ENCODE data around the gene PTP4A1.

The PTP4A1 gene

GRCh38 chr6:63558278-63558677 lies 14.0 kb upstream of the PTP4A1 start:
- DNase-seq: no peak

DNA sequence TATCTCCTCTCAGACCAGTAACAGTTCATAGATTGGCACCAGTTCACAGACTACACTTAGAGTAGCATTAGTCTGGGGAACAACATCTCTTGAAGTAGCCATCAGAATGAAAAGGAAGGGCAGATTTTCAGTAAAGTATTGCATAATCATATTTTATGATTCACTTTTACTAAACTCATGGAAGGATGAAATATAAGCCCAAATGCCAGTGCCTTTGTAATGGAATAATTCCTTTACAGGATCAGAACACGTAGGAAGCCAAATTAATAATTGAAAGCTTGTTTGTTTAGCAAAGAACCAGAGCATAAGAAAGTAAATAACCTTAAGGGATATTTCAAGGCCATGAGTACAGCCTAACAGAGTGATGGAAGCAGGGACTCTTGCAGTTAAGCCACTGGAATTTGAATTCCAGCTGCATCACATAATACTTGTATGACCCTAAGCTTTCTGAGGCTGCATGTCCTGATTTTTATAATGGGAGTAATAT lies 11.4 kb upstream of the PTP4A1 start:
- DNase-seq: no peak

DNA sequence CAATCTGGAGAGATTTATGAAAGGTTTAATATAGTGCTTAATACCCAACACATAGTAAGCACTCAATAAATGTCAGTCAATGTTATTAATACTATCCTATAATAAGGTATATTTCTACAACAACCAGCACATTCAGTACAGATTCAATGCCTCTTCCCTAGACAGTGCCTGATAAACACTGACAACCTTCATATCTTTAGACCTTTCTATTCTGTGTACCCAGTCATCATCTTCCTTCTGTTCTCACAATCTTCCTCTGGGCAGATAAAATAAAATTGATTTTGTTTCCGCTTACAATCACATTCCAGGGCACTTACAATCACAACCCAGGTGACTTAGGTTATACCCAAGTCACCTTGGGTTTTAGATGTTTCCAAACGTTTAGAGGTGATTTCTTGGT lies 11.0 kb upstream of the PTP4A1 start:
- DNase-seq: no peak

DNA sequence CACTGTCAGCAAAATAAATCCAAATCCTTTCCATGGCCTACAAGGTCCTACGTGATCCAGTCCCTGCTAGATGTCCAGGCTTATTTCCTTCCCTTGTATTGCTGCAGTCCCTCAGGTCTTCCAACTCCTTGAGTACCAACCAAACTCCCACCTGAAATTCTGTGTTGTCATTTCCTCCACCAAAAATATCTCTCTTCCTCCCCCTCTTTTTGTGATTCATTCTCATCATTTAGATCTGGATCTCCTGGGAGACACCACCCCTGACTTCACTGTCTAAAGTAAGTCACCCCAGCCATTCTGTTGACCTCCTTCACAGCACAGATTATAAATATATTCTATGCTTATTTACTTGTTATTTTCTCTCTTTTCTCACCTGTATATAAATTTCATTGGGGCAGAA lies 9.0 kb upstream of the PTP4A1 start:
- DNase-seq: no peak

DNA sequence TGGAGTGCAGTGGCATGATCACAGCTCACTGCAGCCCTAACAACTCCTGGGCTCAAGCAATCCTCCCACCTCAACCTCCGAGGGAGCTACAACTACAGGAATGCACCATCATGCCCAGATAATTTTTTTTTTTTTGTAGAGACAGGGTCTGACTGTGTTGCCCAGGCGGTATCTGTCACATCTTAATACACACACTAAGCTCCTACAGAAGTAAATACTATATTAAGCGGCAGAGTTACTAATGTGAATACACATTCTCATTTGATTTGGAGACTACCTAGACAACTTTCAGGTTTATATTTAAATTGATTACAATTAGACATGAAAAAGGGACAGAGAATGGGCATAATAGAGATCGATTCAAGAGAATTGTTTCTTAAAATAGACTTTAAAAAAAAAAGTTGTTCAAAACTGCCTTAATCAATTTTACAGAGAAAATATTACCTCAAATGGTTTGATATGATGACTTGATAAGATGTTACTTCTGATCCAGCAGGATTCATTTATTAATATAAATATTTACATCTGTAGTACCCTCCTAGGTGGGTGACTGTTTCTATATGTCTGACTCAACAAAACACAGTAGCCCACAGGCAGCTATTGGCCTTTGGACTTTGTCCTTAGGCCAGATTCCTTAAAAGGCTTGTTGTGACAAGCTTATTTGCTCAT lies 7.1 kb upstream of the PTP4A1 start:
- DNase-seq: no peak

- DNase-seq: no peak
Observed at GRCh38 chr6:63565727-63566596, 6.3 kb upstream of the PTP4A1 start.

DNA sequence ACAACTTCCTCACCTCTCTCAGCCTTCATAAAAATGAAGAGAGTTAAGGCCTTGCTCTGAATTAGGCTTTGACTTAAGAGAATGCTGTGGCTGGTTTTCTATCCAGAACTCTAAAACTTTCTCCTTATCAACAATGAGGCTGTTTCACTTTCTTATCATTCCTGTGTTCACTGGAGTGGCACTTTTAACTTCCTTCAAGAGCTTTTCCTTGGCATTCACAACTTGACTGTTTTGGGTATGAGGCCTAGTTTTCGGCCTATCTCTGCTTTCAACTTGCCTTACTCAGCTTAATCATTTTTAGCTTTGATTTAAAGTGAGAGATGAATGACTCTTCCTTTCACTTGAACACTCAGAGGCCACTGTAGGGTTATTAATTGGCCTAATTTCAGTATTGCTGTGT lies 4.3 kb upstream of the PTP4A1 start:
- no peak for DNase-seq

- DNase-seq: peak; percentile 52
Observed at GRCh38 chr6:63571361-63572043, 778 bp upstream of the PTP4A1 start.

- no peak for DNase-seq
Observed at GRCh38 chr6:63572747-63573075, 431 bp downstream of the PTP4A1 start.

DNA sequence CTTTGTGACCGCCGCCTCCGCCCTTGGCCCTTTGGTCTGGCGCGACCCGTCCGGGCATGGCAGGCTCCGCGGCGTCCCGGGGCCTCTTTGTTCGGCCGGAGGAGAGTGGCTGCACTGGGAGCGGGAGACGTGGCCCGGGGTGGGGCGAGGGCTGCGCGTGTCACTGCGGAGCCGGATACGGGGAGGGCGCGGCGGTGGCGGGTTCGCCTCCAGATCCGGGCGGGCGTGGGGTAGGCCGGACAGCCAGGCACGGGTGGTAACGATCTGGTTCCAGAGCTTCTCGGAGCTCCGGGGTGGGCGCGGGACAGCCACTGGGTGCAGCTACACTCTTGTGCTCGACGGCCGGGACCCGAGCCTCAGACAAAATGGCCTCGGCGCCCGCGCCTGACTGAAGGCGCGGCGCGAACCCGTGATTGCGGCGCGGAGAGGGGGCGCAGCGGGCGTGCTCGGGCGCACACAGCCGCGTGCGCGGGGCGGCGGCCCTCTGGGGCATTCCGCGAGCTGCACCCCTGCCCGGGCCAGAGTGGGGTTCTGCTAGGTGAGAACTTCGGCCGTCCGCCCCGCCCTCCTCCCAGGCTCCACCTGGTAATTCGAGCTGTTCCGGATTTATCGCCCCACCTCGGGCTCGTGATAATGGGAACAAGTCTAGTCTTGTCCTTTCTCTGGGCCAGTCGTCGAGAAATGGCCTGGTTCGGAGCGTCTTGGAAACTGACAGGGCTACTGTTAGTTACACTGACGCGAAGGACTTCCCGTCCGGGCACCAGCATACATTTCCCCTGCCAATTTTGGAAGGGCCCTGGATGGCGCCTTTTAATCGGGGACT lies 1.0 kb downstream of the PTP4A1 start:
- peak; percentile 75 for DNase-seq

DNA sequence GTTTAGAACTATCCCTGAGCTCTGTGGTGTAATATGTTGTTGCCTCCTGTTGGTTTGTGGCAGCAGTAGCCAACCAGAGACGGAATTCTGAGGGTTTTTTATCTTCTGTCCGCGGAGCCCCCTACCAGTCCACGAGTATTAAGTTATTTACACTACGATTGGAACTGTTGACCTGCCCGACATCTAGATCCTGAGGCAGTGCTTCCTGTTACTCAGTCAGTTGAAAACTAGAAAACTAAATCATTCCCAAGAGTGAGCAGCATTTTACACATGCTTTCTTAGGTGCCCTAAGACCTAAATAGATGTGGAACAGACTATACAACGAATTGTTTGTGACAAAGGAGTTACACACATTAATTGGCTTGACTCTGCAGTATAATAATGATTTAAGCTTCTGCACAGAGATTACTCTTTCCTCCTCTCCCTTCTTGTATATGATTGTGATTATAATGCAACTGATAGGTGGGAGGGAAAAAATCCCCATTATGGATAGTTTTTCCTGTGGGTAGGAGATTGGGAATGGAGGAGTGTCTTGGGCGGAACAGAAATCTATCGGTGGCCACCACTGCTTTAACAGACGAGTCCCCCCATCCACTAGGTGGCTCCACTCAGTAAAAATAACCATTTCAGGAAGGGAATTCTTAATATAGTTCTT lies 1.7 kb downstream of the PTP4A1 start:
- DNase-seq: peak; percentile 54

GRCh38 chr6:63574554-63574900 lies 2.2 kb downstream of the PTP4A1 start:
- DNase-seq: no peak

DNA sequence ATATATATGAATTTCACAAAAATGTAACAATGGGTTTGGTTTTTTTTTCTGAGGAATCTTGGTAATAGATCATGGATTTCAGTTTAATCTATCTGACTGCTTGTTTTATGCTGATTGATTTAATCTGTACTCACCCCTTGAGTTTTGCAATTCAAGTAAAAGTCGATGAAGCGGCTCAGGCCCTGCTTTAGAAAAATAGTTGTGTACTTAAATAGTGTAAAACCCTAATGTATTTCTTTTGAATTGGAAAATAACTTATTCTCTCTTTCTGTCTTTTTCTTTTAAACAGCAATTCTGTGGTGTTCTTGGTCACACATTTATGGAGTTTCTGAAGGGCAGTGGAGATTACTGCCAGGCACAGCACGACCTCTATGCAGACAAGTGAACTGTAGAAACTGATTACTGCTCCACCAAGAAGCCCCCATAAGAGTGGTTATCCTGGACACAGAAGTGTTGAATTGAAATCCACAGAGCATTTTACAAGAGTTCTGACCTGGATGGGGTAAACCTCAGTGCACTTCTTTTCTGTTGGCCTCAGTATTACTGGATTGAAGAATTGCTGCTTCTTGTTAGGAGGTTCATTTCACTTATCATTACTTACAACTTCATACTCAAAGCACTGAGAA lies 4.0 kb downstream of the PTP4A1 start:
- no peak for DNase-seq

GRCh38 chr6:63576985-63577712 lies 4.9 kb downstream of the PTP4A1 start:
- no peak for DNase-seq

DNA sequence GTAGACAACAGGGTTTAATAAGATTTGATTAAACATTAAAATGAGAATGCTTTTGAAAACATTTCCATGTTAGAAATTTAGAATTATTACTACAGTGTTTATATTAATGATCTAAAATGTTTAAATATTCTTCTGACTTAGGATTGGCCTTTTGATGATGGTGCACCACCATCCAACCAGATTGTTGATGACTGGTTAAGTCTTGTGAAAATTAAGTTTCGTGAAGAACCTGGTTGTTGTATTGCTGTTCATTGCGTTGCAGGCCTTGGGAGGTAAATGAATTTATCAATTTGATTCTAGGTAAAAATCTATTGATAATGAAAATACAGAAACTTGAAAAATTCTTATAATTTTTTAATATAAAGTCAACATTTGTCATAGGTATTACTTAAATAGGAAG lies 6.5 kb downstream of the PTP4A1 start:
- DNase-seq: no peak

GRCh38 chr6:63579937-63580703 lies 7.8 kb downstream of the PTP4A1 start:
- no peak for DNase-seq

GRCh38 chr6:63580704-63580961 lies 8.4 kb downstream of the PTP4A1 start:
- no peak for DNase-seq

DNA sequence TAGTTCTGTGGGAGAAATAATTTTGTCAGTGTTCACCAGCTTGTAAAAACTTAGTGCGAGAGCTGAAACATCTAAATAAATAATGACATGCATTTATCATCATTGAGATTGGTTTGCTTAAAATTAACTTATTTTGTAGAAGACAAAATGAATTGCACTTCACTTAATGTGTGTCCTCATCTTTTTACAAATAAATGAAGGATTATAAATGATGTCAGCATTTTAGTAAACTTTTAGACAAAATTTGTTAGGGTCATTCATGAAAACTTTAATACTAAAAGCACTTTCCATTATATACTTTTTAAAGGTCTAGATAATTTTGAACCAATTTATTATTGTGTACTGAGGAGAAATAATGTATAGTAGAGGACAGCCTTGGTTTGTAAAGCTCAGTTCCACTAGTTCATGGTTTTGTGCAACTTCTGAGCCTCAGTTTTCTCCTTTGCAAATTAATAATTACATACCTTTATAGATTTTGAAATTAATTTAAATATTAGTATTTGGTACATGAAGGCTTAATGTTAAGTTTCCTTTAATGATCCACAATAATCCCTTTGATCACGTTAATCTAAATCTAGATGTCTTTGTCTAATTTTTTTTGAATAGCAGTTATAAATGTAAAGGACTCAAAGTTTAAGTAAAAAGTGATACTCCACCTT lies 9.2 kb downstream of the PTP4A1 start:
- DNase-seq: no peak

DNA sequence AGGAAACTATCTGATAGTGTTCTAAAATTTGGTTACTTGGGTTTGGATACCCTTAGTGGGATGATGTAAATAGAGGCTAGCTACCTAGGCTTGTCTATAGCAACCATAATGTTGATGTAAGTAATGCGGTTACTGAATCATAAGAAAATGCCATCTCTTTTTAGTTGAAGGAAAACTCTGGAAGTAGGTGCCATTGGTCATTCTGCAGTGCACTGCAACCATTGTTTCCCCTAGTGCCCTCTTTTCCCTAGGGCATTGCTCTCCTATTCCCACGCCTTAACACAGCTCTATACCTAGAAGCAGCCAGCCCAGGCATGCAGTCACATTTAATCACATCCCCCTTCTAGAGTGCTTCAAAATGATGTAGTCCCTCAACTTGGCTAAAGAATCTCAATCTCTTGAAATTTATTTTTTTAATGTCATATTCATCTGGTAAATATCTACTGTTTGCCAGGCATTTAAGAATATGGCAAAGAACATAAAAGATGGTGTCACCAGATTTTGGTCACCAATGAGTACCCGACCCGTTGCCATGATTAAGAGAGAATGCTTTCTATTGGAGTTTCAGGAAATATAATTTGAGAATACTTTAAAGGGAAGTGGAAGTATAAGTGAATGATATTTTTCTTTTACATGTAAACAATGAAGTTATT lies 10.4 kb downstream of the PTP4A1 start:
- no peak for DNase-seq

GRCh38 chr6:63584125-63584514 lies 11.8 kb downstream of the PTP4A1 start:
- no peak for DNase-seq
